Activated CD4-positive, CD25-positive, alpha-beta regulatory T cell treated with anti-CD3 and anti-CD28 coated beads, Interleukin-2, amount 50 U/mL, for 72 hours (primary cell): Measurements from ENCODE around the gene BICC1.

Experiments
- DNase-seq: peaks from one replicate; pipeline ENCODE4 v3.0.0; 2021

The BICC1 gene

GRCh38 chr10:58754469-58755339 lies 242.0 kb downstream of the BICC1 start:
- DNase-seq, result no peak

- DNase-seq, result no peak
Measured at GRCh38 chr10:58755340-58755610, 242.6 kb downstream of the BICC1 start.

GRCh38 chr10:58755677-58756076 lies 243.0 kb downstream of the BICC1 start:
- DNase-seq, result no peak

GRCh38 chr10:58756130-58756719 lies 243.6 kb downstream of the BICC1 start:
- no peak for DNase-seq

- no peak for DNase-seq
Measured at GRCh38 chr10:58757352-58758065, 244.8 kb downstream of the BICC1 start.

- DNase-seq, result no peak
Measured at GRCh38 chr10:58758321-58758720, 245.6 kb downstream of the BICC1 start.

- DNase-seq, result no peak
Measured at GRCh38 chr10:58764087-58764747, 251.5 kb downstream of the BICC1 start.

- DNase-seq, result no peak
Measured at GRCh38 chr10:58765910-58766309, 253.2 kb downstream of the BICC1 start.

GRCh38 chr10:58767652-58768051 lies 255.0 kb downstream of the BICC1 start:
- no peak for DNase-seq

GRCh38 chr10:58771863-58772262 lies 259.2 kb downstream of the BICC1 start:
- DNase-seq, result no peak

GRCh38 chr10:58772758-58773157 lies 260.1 kb downstream of the BICC1 start:
- DNase-seq, result no peak

GRCh38 chr10:58773341-58773740 lies 260.7 kb downstream of the BICC1 start:
- no peak for DNase-seq

GRCh38 chr10:58773944-58774343 lies 261.3 kb downstream of the BICC1 start:
- no peak for DNase-seq

- DNase-seq, result no peak
Measured at GRCh38 chr10:58775960-58776567, 263.4 kb downstream of the BICC1 start.

GRCh38 chr10:58776568-58777318 lies 264.1 kb downstream of the BICC1 start:
- no peak for DNase-seq

GRCh38 chr10:58778966-58779365 lies 266.3 kb downstream of the BICC1 start:
- DNase-seq, result no peak

GRCh38 chr10:58779594-58779993 lies 266.9 kb downstream of the BICC1 start:
- no peak for DNase-seq

GRCh38 chr10:58780476-58780875 lies 267.8 kb downstream of the BICC1 start:
- DNase-seq, result no peak

GRCh38 chr10:58781873-58782488 lies 269.3 kb downstream of the BICC1 start:
- DNase-seq, result no peak

GRCh38 chr10:58782876-58783851 lies 270.5 kb downstream of the BICC1 start:
- DNase-seq, result no peak

GRCh38 chr10:58784361-58784760 lies 271.7 kb downstream of the BICC1 start:
- DNase-seq, result no peak
